DMS53 treated with DMSO at 0.1 percent for 48 hours (cell line): Measurements from ENCODE around the gene PCSK2.

ENCODE experiments used
- DNase-seq: peaks from one replicate; lab custom pipeline; 2025; ENCODE audit not compliant: unreplicated experiment; lab: John Stamatoyannopoulos, UW

PCSK2 gene

DNA sequence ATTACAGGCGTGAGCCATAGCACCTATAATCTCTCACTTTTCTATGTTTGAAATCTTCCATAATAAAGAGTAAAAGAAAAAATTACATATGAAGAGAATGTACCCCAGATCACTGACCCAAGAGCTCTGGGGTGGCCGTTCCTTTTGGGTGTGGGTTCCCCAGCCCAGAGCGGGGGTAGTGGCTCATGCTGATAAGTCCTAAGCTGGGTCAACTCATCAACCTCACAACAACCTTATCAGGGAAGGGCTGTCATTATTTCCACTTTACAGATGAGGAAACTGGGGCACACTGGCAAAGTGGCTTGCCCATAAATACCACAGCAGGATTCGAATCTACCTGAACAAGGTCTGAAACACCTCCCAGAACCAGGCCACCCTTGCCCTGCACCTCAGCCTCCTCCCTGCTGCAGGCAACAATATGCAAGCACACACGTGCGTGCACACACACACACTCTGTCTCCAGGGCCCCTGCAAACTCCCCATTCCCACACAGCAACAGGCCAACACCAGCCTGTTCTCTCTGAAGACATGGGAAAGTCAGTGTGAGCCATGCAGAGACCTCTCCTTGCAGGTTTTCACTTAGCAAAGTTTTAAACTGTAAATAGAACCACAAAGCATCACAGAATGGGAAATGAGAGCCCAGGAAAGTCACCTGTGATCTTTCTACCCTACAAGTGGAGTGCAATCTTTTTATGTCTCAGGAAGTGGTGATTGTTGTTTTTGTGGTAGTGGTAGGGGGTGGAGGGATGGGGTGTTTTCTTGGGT, 276.6 kb downstream of the PCSK2 start:
- no peak for DNase-seq

DNA sequence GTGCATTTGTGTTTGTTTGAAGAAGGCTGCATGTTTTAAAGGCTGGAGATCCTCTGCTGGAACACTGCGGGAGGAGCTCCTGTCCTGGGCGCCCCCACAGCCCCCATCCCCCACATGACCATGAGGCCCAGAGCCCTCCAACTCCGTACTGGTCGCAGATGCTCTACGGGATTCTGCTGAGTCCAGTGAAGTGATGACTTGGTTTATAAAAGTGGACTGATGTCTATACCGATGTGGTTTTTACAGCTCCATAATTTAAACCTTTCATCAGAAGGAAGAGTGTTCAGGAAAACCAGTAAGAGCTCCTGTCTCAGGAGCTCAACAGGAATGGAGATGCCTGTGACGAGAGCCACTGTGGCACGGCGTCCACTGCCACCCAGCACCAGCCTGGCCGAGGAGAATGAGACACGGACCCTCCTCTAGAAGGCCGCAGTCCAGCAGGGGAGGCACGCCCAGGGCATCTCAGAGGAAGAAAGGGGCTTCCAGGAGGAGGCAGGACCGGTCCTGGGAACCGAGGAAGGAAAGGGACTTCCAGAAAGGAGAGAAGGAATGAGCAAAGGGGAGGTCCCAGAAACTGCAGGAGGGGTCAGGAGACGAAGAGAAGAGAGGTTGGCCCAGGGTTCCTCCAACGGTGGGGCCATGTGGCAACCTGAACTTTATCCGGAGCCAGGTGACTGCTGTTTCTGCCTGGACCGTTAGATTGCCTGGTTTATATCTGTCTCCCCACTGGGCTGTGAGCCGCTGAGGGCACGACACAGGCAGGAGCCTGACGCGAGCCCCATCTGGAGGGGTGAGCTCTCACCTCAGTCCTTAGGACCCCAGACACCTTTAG, 277.4 kb downstream of the PCSK2 start:
- no peak for DNase-seq

DNA sequence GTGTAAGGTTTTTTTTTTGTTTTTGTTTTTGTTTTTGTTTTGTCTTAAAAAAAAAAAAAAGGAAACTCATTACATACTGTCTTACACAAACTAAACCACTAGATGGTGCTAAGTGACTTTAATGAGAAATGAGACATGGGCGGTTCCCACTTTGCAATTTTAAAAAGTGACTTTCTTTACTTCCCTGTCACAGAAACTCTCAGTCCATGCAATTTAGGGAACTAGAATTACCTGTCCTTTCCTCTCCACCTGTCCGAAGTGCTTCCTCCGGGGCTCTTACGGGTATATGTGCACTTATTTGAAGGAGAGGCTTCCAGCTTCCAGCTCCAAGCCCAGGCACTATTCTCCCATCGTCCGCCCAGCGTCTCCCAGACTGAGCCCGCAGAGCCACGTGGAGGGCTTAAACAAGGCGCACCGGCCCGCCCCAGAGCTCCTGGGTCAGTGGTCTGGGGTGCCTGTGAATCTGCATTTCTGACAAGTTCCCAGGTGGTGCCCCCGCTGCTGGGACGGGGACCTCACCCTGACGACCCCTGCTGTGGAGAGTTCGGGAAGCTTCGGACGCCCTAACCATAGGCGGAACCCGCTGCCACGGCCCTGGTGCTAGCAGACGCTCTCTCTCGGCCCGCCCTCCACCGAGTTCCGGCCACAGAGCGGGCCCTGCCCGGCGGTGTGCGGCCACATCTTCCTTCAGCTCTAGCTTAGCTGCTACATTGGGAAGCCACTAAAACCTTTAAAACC, 278.2 kb downstream of the PCSK2 start:
- DNase-seq: peak; percentile 53

DNA sequence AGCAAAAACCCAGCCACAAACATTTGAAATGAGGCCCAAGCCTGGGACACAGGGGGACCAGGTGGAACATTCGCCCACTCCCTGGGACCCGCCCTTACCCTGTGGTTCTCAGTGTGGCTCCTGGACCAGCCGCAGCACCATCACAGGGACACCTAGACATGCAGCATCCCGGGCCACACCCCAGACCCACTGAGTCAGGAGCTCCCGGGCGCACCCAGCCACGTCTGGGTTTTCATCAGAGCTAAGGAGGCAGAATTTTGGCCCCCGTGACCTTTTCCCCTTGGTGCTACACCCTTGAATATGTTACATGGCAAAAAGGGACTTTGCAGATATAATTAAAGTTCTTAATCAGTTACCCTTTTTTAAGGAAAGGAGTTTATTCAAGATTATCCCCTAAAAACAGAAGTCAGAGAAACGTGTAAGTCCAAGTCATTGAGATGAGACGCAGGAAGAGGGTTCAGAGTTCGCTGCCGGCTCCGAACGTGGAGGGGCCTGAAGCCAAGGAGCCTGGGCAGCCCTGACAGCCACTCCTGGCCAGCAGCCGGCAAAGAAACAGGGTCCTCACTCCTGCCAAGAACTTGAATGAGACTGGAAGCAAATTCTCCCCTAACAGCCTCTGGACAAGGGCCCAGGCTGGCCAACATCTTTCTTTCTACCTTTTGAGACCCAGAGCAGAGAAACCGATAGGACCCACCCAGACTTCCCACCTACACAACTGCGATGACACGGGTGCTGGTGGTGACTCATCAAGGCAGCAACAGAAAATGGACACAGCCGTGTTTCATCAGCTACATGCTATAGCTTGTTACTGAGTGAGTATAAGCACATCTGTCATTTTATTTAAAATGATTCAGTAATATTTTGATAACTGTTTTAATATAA, 279.0 kb downstream of the PCSK2 start:
- DNase-seq: no peak

DNA sequence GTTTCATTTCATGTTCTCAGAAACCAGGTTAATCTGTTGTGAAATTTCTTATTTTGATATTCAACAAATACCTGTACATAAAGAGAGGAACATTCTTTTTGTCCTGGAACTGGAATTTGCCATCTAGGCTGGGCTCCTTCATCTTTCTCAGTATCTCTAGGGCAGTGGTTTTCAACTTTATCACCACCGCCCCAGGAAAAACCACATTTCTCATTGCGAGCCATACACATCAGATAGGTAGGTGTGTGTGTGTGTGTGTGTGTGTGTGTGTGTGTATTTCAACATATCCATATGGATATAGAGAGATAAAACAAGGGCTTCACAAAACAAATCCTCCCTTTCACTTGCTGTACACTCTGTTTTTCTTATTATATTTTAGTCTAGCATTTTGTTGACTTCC, 280.2 kb downstream of the PCSK2 start:
- no peak for DNase-seq

DNA sequence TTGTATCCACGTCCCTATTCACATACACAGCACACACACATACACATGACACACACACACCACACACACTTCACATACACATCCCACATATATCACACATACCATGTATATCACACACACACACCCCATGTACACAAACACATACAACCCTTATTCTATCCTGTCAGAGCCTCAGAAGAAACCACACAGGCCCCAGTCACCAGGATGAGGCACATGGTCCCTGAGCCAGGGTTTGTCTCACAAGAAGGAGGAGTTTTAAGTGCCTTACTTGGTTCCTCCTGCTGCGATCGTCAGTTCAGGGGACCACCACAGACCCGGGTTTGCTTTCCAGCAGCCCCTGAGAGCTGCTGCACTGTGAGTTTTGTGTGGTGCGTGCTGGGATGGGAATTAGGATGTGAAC, 280.7 kb downstream of the PCSK2 start:
- no peak for DNase-seq

DNA sequence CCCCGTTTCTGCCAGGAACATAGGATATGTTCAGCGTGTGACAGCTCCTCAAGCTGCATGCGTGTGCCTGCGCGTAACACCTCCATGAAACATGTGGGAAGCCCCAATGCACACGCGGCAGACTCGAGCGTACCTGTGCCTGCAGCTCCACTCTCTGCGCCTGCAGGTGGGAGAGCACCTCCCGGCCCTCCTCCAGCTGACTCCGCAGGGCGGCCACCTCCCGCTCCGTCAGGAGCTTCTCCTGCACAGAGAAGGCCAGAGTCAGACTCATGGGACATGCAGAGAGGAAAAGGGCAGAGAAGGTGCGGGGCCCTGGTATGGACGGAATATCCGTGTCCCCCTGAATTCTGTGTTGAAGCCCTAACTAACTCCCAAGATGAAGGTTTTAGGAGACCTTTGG, 281.9 kb downstream of the PCSK2 start:
- DNase-seq: no peak

DNA sequence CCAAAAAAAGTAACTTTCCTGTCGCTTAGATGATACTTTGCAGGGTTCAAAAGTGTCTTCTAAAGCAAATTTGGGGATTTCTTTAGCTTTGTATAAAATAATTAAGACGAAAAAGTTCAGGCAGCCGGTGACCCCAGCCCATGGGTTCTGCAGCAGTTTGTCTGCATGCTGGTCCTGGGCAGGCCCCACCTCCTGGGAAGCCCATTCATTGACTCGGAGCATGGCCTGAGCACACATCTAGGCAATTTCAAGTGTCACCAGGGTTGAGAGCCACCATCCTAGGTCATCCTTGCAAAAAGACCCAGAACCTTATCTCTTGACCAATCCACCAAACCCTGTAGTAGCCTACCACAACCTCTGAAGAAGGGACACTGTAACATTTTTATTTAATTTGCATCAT, 283.7 kb downstream of the PCSK2 start:
- no peak for DNase-seq

DNA sequence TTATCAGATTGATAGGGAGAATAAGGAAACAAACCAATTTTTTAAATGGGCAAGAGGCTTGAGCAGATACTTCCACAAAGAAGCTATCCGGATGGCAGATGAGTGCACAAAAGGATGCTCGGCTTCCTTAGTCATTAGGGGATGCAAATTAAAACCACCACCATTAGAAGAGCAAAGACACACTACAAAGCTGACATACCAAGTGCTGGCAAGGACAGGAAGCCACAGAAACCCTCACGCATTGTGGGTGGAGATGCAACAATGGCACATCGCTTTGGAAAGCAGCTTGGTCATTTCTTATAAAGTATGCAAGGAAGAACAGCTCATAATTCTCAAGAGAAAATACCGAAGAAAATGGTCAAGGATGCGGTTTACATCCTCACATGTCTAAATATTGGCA, 284.6 kb downstream of the PCSK2 start:
- DNase-seq: no peak

DNA sequence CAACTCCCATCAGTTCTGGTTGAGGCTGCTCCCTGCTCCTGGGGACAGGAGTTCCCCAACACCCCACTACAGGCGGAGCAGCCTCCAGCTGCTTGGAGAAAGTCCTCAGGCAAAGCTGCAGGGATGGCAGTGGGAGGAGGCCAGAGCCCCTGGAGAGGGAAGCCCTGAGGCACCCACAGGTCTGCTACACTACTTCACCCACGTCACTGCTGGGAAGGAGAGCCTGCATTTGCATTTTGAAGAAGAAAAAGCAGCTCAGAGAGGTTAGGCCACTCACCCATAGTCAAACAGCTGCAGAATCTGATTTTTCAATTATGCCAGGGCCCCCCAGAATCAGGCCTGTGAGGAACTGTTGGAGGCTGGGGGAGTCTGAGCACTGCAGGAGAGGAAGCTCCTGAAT, 287.1 kb downstream of the PCSK2 start:
- DNase-seq: no peak

DNA sequence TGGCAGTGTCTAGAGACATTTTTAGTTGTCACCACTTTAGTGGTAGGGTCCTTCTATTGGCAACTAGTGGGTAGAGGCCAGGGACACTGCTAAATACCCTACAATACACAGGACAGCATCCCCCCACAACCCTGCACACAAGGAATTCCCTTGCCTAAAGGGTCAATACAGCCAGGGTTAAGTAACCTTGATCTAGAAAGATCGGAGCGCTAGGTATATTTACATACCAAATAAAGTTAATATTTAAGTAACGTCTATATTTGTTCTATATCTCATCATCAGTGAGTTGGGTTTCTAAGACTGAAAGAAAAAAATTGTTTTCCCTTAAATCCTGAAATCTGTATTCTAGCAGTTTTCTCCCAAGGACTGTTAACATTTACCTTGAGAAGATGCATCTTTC, 288.2 kb downstream of the PCSK2 start:
- no peak for DNase-seq

DNA sequence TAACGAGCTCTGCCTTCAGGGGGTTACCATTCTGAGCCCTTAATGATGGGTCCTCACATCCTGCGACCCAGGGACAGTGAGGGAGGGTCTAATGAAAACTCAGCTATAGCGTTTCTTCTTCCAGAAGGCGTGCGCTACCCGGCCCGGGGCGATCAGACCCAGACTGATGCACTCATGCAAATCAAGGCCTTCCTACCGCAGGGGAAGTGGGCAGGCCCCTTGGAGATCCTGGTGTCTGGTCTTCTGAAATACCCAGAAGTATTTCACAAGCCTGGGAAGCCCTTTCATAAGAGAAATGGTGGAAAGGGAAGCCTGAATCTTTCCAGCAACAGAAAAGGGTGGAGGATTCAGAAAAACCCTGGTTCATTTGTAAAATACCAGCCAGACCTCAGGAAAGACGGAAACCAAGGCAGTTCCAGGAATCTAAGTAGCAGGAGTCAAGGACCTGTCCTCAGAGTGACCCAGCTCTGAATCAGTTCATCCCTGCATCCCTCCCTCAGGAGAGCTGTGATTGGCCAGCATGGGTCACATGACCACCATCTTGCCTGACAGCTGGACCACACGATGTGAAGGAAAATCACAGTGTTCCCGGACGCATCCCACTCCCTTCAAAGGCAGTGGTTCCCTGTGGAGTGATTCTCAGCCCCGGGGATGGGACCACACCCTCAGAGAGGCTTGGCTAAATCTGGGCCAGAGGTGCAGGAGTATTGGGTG, 291.7 kb downstream of the PCSK2 start:
- no peak for DNase-seq

DNA sequence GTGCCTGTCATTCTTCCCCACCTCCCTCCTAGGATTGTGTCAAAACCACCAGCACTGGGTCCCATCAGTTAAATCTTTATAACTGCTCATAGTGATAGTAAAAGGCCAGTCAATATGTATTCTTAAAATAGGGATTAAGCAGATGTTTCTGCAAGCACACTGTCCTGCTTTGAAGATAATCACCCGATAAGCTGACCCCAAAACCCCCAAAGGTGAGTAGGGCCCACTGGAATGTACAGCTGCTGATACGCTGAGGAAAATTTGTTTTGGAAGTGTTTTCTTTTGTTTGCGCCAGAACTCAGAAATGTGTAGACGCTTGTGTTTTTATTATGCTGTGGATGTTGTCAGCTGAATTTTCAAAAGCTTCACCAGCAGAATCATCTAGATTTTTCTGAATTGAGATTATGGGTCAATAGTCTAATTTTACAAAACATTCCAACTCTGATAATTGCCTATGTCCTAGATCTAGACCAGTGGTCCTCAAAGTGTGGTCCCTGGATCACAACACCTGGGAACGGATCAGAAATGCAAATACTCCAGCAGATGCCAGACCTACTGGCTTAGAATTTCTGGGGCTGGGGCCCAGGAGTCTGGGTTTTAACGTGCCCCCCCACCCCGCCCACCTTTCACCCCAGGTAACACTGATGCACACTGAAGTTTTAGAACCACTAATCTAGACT, 292.9 kb downstream of the PCSK2 start:
- DNase-seq: no peak

DNA sequence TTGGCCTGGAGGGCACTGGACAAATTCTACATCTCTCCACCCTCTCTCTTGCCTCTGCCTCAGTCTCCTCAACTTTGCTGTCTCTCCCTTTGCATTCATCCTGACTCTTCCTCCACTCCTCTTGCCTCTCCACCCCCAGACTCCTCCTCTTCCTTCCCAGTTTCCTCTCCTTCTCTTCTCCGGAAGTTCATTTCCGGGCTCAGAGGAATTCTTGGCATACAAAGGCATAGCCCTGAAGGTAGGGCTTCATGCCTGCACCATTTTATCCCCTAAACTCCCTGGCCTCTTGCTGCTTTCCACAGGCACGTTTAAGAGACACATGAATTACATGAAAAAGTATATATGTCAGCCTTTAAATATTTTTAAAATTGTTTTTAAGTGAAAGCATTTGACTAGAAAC, 293.7 kb downstream of the PCSK2 start:
- no peak for DNase-seq

DNA sequence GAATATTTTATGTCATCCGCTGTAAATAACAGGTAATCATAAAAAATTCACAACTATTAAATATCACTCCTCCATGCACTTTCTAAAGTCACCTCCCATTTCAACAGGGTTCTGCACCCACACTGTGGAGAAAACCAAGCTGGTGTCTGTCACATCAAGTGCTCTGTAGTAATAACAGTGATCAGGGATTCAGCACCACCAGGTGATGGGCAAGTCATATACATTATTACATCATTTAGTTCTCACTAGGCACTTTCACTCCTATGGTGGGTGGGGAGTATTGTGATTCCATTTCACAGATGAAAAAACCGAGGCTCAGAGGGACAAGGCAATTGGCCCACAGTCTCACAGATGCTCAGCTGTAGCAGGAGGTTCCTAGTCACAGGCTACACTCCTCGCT, 295.7 kb downstream of the PCSK2 start:
- no peak for DNase-seq

DNA sequence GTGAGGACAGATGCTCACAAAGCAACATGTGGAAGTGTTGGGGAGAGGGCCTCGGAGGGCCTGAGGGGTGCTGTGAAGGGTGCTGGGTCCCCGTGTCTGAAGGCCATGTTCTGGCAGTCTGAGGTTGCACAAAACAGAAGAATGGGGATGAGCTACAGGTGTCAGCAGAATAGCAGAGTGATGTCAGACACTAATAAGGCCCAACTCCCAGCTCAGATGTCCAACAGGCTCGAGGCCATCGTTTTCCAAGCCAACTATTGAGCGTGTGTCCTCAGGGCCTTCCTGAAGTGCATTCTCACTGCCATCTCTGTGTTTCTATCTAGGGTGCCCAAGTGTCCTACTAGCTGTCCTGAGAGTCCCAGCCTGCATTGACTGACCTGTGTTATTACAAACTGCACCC, 296.5 kb downstream of the PCSK2 start:
- no peak for DNase-seq

DNA sequence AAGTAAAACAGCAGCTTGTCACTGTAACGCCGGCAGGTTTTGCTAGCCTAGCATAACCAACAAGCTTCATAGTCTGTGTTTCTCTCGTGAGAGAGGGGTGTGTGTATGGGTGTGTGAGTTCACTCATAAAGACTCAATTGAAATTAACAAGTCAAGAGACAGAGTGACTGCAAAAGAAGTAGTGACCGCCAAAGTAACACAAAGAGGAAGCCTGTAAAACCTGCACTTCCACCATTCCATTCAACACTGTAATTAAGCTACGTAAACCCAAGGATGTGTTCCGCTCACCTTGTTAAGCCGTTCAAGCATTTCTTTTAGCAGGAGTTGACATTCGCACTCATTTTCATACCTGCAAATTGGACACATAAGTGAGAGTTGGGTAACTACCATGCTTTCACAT, 297.7 kb downstream of the PCSK2 start:
- no peak for DNase-seq

DNA sequence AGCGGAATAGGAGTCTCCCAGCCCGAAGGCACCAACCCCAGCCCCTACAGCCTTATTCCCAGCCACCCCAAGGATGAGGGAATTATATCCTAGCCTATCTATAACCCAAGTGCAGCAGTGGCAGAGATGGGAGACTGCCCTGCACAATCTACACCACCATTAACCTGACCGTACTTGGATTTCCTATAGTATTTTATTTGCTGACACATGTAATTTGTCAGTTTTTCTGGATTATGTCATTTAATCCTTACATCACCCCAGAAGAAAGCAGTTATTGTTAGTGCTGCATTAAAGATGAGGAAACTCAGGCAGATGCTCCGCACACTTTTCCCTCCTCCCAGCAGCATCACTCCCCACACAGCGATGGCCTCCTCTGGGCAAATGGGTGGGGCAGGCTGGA, 298.3 kb downstream of the PCSK2 start:
- no peak for DNase-seq

DNA sequence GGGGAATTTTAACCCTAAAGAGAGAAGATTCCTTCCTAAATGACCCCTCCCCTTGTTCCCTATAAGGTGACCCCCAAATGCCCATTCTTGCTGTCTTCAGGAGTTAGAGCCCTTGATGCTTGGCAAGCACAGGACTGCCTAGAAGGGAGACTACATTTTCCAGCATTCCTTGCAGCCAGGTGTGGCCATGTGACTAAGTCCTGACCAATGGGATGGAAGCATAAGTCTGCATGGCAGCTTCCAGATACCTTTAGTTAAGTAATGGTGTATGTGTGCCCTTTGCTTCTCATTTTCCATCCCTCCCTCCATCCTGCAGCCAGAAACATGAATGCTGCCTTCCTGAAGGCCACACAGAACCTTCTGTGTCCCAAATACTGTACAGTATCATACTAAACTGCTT, 298.8 kb downstream of the PCSK2 start:
- peak; percentile 65 for DNase-seq

DNA sequence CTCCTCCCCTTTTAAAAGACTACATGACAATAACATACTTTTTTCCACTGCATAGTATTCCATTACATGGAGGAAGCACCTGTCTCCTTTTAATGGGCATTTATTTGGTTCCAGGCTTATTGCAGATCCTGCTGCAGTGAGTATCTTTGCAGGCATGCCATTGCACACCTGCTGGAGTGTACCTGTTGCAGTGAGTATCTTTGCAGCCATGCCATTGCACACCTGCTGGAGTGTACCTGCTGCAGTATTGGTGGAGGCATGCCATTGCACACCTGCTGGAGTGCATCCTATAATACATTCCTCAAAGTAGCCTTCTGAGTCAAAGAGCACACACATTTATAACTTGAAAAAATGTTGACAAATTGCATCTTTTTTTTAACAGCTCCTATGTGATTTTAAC, 302.7 kb downstream of the PCSK2 start:
- no peak for DNase-seq
